Erythroblast (primary cell): Measurements from ENCODE around the gene ITPKB.
"Not testable (repeated sequence)": the region's sequence is repeated elsewhere in the genome, so short reads cannot be mapped to it uniquely, and the experiment has no call there.

Experiments
- DNase-seq, 2 experiments: peaks; one replicate each; lab custom pipeline; 2025; lab: John Stamatoyannopoulos, UW
- GATA1 ChIP-seq: IDR thresholded peaks from 2 replicates; pipeline ENCODE4 v1.6.1; 2011; ENCODE audit warnings: low read depth, mild to moderate bottlenecking, control low read depth, low read length, moderate library complexity
- POLR2A ChIP-seq: IDR thresholded peaks from 2 replicates; pipeline ENCODE4 v1.6.1; 2011; ENCODE audit warnings: mild to moderate bottlenecking, low read length

Gene ITPKB

DNA sequence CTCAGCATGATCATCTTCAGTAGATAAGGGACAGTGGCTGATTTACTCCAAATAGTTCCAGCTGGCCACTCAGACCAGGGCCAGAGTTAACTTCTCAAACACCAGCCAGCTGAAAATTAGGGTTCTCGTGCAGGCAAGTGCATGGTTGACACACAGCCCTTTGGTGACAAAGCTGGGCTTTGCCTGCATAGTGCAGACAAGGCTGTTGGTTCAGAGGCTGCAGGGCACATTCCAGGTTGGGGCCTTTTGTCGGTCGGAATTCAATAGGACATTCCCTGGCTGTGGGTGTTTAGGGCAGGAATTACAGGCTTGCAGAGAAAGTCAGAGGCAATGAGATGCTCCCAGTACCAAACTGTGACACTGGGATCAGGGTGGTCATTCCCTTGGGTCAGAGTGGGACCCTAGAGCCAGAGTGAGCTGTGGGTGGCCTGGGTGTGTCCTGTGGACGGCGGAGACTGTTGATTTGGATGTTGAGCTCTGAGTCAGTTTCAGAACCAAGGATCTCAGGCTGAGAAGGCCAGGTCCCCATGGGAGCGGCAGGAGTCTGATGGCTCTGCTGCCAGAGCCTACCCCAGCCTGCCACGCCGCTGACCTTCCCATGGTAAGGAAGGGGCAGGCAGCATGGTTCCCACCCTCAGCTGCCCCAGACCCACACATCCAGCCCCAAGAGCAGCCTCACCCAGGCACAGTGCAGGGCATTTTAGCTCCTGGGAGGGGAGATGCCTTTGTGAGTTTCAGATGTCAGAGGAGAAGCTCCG lies 134.3 kb downstream of the ITPKB start:
- TF ChIP-seq GATA1, result no peak
- TF ChIP-seq POLR2A, result no peak
- DNase-seq, result no peak

DNA sequence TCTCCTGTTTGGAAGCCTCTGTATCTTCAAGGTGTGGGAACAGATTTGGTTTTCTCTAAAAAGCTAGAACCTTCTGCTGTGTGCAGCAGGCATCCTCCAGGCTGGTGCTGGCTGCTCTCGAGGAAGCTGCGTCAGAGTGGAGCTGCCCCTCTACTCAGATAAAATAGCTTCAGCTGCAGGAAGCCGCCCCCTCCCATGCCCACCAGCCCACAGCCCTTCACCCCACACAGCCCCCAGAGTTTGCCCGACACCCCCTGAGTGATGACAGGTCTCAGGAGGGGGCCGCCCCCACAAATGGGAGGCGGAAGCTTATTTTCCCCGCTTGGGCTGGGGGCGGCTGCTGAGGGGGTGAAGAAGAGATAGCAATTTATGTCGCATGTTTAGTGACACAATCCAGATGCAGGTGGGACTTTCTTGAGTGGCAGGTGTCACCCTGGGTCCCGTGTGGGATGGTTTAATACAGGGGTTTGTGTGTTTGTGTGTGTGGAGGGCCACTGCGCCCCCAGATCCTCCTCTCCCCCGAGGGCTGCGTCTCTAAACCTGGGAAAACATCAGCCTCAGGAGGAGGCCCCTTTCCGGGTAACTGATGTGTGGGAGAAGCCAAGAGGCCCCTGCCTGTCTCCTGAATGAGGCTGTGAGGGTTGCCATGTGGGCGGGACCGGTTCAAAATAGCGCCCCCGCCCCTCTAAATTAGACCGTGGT lies 135.1 kb downstream of the ITPKB start:
- TF ChIP-seq POLR2A (no peak), GATA1 (no peak)
- no peak for DNase-seq

DNA sequence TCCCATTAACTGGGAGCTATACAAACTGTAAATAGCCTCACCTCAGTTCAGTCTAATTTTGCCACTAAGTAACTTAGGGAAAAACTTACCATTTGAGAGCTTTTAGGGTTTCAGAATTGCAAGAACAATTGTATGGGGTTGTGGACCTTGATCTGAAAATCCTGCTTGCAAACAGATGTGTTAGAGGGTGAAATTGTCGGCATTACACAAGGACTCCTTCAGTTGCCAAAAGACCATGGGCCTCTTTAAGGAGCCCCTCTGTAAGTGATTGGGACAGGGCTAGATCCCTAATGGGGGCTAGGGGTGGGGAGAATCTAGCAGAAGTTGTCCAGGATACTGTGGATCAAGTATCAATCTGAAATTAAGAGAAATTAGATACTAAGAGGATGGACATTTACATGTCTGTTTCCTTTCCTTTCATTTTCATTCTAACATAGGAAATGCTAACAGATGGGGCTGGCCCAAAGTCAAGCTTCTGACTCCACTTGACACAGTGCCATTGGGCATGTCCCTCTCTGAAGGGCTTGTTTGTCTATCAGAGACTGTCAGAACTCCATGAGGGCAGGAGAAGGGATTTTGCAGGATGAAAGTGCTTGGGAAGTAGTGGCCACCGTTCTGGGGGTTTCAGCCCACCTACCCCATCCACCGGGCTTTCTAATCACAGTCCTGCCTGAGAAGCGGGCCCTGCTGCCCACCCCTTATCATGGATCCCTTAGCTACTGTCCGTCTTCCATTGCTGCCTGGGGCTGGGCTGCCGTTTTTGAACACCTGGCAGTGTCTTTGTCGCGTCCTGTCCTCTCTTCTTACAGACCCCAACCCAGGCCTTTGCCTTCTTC lies 135.8 kb downstream of the ITPKB start:
- TF ChIP-seq POLR2A (no peak), GATA1 (no peak)
- DNase-seq, result no peak

DNA sequence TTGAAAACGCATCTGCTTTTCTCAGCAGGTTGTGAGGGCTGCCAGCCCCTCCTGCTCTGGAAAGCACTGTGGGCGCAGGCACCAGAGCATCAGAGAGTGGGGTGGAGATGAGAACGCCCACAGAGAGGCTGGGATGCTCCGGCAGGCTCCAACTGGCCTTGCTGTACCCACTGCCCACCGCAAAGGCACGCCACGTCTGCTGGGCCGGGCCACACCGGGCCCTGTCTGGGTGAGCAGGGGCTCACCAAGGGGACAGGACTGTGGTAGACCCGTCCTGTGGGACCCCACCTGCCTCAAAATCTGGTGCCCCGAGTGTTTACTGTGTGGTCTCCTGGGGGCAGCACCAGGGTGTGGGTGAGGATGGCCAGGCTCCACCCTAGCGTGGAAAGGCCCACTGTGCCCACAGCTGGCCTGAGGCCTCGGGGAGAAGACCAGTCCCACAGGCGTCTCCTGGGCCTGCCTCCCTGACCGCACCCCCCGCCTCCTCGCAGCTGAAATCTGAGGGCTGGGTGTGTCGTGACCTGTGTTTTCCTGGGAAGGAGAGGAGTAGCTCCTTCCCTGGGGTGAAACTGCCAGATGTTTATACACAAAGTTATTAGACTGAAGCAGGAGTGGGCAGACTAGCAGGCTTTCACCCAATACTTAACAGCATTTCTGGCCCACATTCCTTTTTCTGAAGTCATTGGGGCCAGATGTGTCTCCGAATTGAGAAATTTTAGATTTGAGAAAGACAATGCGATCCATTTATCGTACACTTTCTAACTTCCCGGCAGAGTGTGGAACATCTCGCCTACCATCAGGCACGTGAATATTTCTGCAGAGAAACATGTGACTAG lies 136.7 kb downstream of the ITPKB start:
- no peak for DNase-seq
- no peak for TF ChIP-seq GATA1
- no peak for TF ChIP-seq POLR2A

DNA sequence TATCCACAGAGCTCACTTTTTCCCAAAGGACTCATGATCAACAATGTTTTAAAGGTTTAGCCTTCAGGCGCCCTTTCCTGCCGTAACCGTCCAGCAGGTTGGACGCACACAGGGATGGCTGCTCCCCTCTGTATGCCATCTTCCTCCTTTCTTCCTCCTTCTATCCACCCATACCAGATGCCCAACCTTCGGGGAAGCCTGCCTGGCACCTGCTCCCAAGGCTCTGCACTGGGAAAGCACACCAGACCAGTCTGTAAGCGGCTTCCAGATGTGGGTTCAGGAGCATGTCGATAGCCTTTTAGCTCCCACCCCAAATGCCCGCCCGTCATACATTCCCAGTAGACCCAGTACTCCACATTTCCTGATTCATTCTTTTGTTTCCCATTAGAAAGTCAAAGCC lies 137.6 kb downstream of the ITPKB start:
- DNase-seq, result no peak
- no peak for TF ChIP-seq POLR2A

DNA sequence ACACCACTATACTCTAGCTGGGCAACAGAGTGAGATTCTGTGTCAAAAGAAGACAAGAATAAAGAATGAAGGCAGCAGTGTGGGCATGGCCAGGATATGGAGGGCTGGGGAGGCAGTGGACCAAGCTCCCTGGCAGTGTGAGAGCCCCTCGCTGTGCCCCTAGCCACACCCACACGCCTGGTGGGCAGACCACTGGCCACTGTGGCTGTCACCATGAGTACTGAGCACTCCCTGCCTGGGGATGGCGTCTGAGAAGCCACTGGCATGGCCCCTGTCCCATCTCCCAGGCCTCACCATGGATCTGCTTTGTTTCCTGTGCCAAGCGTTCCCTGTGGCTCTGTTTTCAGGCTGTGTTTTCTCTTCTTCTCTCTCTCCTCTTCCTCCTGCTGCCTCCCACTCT lies 138.8 kb downstream of the ITPKB start:
- TF ChIP-seq GATA1 (no peak), POLR2A (no peak)
- no peak for DNase-seq

DNA sequence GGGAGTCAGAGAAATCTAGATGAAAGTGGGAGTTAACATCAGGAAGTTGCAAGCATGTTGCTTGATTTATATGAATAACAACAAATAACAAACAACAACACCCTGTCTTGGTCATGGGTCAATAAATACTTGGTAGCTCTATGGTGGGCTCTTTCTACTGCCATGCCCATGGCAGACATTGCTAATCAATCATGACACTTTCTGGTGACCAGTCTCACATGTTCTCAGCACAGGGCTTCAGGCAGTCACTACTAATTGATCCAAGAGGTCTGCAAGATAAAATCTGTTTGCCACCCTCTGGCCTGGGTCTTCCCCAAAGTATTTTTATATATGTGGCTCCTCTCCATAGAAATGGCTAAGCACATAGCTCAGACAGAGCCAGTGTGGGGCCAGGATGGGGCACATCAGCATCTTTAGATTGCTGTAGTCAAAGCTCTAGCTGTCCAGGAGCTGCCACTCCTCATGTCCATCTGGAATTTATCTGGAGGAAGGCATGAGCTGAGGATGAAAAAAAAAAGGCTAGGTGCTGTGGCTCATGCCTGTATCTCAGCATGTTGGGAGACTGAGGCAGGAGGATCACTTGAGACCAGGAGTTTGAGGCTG lies 139.3 kb downstream of the ITPKB start:
- TF ChIP-seq GATA1, result no peak
- TF ChIP-seq POLR2A, result no peak

DNA sequence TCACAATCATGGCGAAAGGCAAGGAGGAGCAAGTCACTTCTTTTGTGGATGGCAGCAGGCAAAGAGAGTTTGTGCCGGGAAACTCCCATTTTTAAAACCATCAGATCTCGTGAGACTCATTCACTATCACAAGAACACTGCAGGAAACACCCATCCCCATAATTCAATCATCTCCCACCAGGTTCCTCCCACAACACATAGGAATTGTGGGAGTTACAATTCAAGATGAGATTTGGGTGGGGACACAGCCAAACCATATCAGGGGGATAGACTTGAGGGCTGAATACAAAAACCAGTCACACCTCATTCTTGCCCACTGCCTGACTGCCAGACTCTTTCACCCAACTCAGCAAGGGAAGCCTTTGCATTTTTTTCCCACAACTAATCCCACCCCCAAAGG lies 140.1 kb downstream of the ITPKB start:
- not testable (repeated sequence) for DNase-seq

More for the DNA sequence above, 139.3 kb downstream of the ITPKB start:
- no peak for DNase-seq

DNA sequence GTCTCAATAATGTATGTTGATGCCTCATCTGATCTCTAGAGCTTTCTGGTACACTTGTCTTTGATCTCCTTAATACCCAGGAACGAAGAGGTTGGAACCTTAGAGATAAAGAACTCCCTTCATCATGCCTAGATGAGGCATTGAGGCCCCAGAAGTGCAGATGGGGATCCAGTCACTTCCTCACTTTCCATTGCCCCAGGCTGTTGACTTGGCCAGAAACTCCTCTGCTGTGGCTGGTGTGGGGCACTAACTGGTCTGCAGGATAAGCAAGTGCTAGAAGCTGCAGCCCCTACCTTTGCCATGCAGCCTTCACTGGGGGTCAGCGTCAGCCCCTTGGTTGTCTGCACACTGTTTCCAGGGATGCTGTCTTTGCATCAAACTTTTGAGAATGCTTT lies 140.6 kb downstream of the ITPKB start:
- DNase-seq, result no peak
- TF ChIP-seq POLR2A (no peak), GATA1 (no peak)

DNA sequence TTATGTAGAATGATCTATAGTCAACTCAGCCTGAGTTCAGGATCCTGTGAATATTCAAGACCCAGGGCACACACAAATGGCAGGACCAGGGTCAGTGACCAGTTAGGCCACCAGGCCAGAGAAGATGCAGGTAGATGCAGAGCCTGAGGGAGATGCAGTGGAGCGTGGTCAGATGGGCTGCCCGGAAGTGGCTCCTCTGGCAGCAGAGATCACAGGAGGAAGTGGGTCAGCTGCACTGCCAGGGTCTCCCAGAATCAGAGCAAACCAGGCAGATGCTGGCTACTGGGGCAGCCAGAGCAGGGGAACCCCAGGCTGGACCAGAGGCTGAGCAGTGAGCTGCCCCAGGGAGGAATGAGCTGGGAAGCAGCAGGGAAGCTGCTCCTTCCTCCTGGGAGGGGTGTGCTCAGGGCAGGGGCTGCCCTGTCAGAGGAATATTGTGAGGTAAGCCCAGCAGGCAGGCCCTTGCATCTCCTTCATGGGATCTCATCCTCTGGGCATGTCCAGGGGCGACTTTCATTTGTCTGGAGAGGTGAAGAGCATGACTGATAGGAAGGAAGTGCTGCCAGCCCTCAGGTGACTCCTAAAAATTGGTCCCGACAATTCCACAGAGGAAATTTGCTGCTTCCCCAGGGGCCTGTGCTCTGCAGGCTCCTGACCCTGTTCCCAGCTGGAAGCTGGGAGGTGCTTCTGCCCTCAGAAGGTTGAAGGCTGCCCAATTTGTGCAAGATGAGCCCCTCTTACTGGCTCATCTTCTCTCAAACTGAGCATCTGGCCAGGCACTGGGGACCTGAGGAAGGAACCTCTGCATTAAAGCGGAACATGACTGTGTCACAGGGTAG lies 141.2 kb downstream of the ITPKB start:
- TF ChIP-seq POLR2A (no peak), GATA1 (no peak)
- DNase-seq, result no peak

DNA sequence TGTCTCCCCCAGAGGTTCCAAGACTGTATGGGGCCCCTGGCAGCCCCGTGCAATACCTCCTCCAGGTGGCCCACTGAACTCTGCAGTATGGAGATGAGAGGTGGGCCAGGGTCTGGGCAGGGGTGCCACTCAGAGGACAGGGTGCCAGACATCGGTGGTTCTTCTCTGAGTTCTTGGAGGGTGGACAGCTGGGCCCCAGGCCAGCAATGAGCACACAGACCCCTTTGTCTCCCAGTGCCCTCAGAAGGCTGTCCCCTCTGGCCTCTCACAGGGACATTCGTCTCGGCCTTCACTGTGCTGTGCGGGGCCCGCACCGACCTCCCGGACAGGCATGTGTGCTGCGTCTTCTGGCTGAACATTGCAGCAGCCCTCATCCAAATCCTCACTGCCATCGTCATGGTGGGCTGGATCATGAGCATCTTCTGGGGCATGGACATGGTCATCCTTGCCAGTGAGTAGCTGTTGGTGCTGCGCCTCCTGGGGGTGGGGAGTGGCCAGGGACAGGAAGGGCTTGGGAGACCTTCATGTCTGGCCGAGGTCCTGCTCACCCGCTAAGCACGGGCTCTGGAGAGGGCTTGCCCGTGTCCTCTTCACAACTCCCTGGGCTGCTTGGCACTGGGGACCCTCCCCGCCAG lies 142.4 kb downstream of the ITPKB start:
- DNase-seq, result no peak
- TF ChIP-seq GATA1, result no peak
- TF ChIP-seq POLR2A, result no peak

DNA sequence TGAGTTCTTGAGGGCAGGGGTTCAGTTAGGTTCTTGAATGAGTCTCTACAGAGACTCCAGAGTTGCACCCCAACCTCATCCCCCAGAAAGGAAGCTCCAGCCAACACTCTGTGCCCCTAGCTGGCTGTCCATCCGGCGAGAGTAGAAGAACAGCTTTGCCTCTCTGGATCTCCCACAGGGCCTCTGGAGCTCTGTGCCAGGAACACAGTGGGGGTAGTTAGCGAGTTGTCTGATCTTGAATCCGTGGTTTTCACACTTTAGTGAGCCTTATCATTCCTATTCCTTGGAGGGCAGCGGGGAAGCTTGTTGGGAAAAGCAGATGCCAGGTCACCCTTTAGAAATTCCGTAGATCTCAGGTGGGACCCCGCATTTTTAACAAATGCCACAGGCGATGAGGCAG lies 145.5 kb downstream of the ITPKB start:
- TF ChIP-seq GATA1 (no peak), POLR2A (no peak)
- DNase-seq, result no peak
